ENCODE data around the gene GXYLT2. TPM values are rescaled to one million over a fixed set of nuclear protein-coding genes. Genes with fewer than 3 reads are reported as not detected.

The GXYLT2 gene
- total and polyA plus RNA-seq, 2 of the 13 experiments (the other 11 are each of a cell fraction or from before 2014, with no cell fraction given) = 4.3 to 6.9 TPM

GRCh38 chr3:72957297-72957696 lies 69.5 kb downstream of the GXYLT2 start (continued):
- TF ChIP-seq NR0B2 (CRISPR knock-in tag; IDR thresholded peaks at IDR 0.05) = no peak
- TF ChIP-seq RFX5 (IDR thresholded peaks at IDR 0.05; ENCODE audit: low read depth, low read length) = no peak
- no peak for TF ChIP-seq JUNB (CRISPR knock-in tag; IDR thresholded peaks at IDR 0.05; ENCODE audit: borderline replicate concordance)
- no peak for TF ChIP-seq ZNF263 (CRISPR knock-in tag; IDR thresholded peaks at IDR 0.05)
- TF ChIP-seq ZNF746 (CRISPR knock-in tag; IDR thresholded peaks at IDR 0.05) = peak; percentile 49; the same call in 1 of the 2 replicates
- peak; percentile 79 to 87 for TF ChIP-seq EP300 (IDR thresholded peaks at IDR 0.05; ENCODE audit: low read depth in 2 of 2, low read length in 2 of 2)
- peak; percentile 87 for TF ChIP-seq EP300 (CRISPR knock-in tag; IDR thresholded peaks at IDR 0.05; ENCODE audit: borderline replicate concordance)
- TF ChIP-seq ZNF383 (CRISPR knock-in tag; IDR thresholded peaks at IDR 0.05; ENCODE audit: borderline replicate concordance) = no peak
- no peak for TF ChIP-seq ETS1 (CRISPR knock-in tag; IDR thresholded peaks at IDR 0.05)
- no peak for TF ChIP-seq ZNF737 (CRISPR knock-in tag; IDR thresholded peaks at IDR 0.05; ENCODE audit: borderline replicate concordance)
- TF ChIP-seq STAG1 (CRISPR knock-in tag; IDR thresholded peaks at IDR 0.05) = no peak; the same call in 1 of the 2 replicates
- TF ChIP-seq XBP1 (CRISPR knock-in tag; IDR thresholded peaks at IDR 0.05) = no peak
- TF ChIP-seq MTA3 (CRISPR knock-in tag; IDR thresholded peaks at IDR 0.05) = no peak
- TF ChIP-seq NFYC (CRISPR knock-in tag; IDR thresholded peaks at IDR 0.05) = no peak; the same call in 1 of the 2 replicates
- TF ChIP-seq SOX5 (CRISPR knock-in tag; IDR thresholded peaks at IDR 0.05; ENCODE audit: borderline replicate concordance) = peak; percentile 89; the same call in 1 of the 2 replicates
- TF ChIP-seq NONO (IDR thresholded peaks at IDR 0.05) = no peak
- no peak; the same call in 1 of the 2 replicates for TF ChIP-seq NONO (CRISPR knock-in tag; conservative IDR thresholded peaks at IDR 0.05)
- TF ChIP-seq ZFP41 (CRISPR knock-in tag; IDR thresholded peaks at IDR 0.05; ENCODE audit: borderline replicate concordance) = no peak
- TF ChIP-seq ZNF770 (CRISPR knock-in tag; IDR thresholded peaks at IDR 0.05) = 0 out of 2 replicates have a peak, but pooled peaks have one; percentile 6
- TF ChIP-seq HOXA3 (CRISPR knock-in tag; IDR thresholded peaks at IDR 0.05) = peak; percentile 71; the same call in 1 of the 2 replicates
- peak; percentile 44; the same call in 1 of the 2 replicates for TF ChIP-seq ZBTB10 (CRISPR knock-in tag; IDR thresholded peaks at IDR 0.05; ENCODE audit: borderline replicate concordance)
- no peak for TF ChIP-seq ADNP (CRISPR knock-in tag; IDR thresholded peaks at IDR 0.05)
- TF ChIP-seq ZNF740 (CRISPR knock-in tag; IDR thresholded peaks at IDR 0.05) = no peak
- no peak for TF ChIP-seq ZNF879 (CRISPR knock-in tag; IDR thresholded peaks at IDR 0.05)
- TF ChIP-seq RELA (CRISPR knock-in tag; IDR thresholded peaks at IDR 0.05) = no peak
- TF ChIP-seq EEA1 (CRISPR knock-in tag; IDR thresholded peaks at IDR 0.05; ENCODE audit: borderline replicate concordance) = no peak

Measured in HepG2 (cell line).